Endothelial cell of umbilical vein (primary cell): Measurements from ENCODE around the gene EPB41L4B. TPM values are rescaled to one million over a fixed set of nuclear protein-coding genes. Genes with fewer than 3 reads are reported as not detected.

Experiments
- BruUV-seq: library from RNA; stranded (reverse); fragments of 400-500 nt; replicated peaks from 2 replicates; lab custom pipeline; 2021; lab: Mats Ljungman, UMichigan
- CTCF ChIA-PET: fragments of 300-600, 350-600 bp; sonication (Branson Sonifier 250); formaldehyde crosslinking; loops from one replicate; lab custom pipeline; 2021; ENCODE audit warnings: antibody characterized with exemption, inconsistent platforms; lab: Charles Lee
- POLR2A ChIA-PET: fragments of 300-600, 350-600 bp; sonication (Branson Sonifier 250); formaldehyde crosslinking; loops from one replicate; lab custom pipeline; 2021; ENCODE audit warnings: antibody characterized with exemption, inconsistent platforms; lab: Charles Lee
- DNase-seq: peaks from one replicate; pipeline ENCODE4 v3.0.0-alpha.2; 2011; ENCODE audit warnings: low read depth, low spot score
- FAIRE-seq: peaks from 2 replicates; lab custom pipeline; 2011; peaks lifted over from hg19 to GRCh38; lab: Jason Lieb, UNC
- H2AFZ ChIP-seq: 2 replicates; pipeline ENCODE4 v1.6.0; 2012; ENCODE audit warnings: low read depth, low read length, control low read depth, inconsistent platforms
- H3K27ac ChIP-seq: 2 replicates; pipeline ENCODE4 v1.5.1; 2011; ENCODE audit warnings: low read depth, mild to moderate bottlenecking, control low read depth, low read length, moderate library complexity; ENCODE audit not compliant: insufficient read depth
- H3K27me3 ChIP-seq, 2 experiments: 2 replicates each; pipeline versions ENCODE4 v1.6.0 to v1.6.1; 2011; ENCODE audit warnings: low read length in 2 of 2, mixed read lengths in 1 of 2; ENCODE audit not compliant: control insufficient read depth in 2 of 2, insufficient read depth in 2 of 2
- H3K36me3 ChIP-seq, 2 experiments: 2 replicates in 1 of 2; 3 replicates in 1 of 2; pipeline ENCODE4 v1.5.1; 2011; ENCODE audit warnings: low read length in 2 of 2, mild to moderate bottlenecking in 1 of 2, moderate library complexity in 1 of 2; ENCODE audit not compliant: control insufficient read depth in 2 of 2, insufficient read depth in 2 of 2; ENCODE audit errors: extremely low read depth in 1 of 2
- H3K4me1 ChIP-seq: 3 replicates; pipeline ENCODE4 v1.5.1; 2011; ENCODE audit warnings: mild to moderate bottlenecking, low read length; ENCODE audit not compliant: control insufficient read depth, insufficient read depth; ENCODE audit errors: extremely low read depth
- H3K4me2 ChIP-seq: 2 replicates; pipeline ENCODE4 v1.6.1; 2011; ENCODE audit warnings: low read length, control low read depth, mixed read lengths; ENCODE audit not compliant: insufficient read depth
- H3K4me3 ChIP-seq, 3 experiments: fragments of 200-600 bp in 1 of 3; sonication (generic), shearing (Covaris generic) in 1 of 3; replicated peaks in 1 of 3; 2 replicates each; pipeline ENCODE4 v1.5.1; 2011 to 2016; ENCODE audit warnings: control low read depth in 3 of 3, low read length in 3 of 3, mild to moderate bottlenecking in 2 of 3, inconsistent platforms in 1 of 3, low read depth in 1 of 3, moderate library complexity in 1 of 3; ENCODE audit not compliant: insufficient read depth in 1 of 3
- H3K79me2 ChIP-seq: 2 replicates; pipeline ENCODE4 v1.6.0; 2012; ENCODE audit warnings: low read length, inconsistent platforms; ENCODE audit not compliant: control insufficient read depth, insufficient read depth
- H3K9ac ChIP-seq: replicated peaks from 2 replicates; pipeline ENCODE3; 2011; ENCODE audit warnings: low read length, control low read depth; ENCODE audit not compliant: insufficient read depth; ENCODE audit errors: extremely low read depth
- H3K9me1 ChIP-seq: replicated peaks from 3 replicates; pipeline ENCODE4 v1.6.0; 2011; ENCODE audit warnings: mild to moderate bottlenecking, low read length; ENCODE audit not compliant: control insufficient read depth, insufficient read depth; ENCODE audit errors: extremely low read depth
- H3K9me3 ChIP-seq: replicated peaks from 2 replicates; pipeline ENCODE4 v1.5.1; 2012; ENCODE audit warnings: low read length, inconsistent platforms; ENCODE audit not compliant: control insufficient read depth, insufficient read depth
- H4K20me1 ChIP-seq: replicated peaks from 2 replicates; pipeline ENCODE3; 2011; ENCODE audit warnings: mild to moderate bottlenecking, low read length; ENCODE audit not compliant: control insufficient read depth, insufficient read depth; ENCODE audit errors: extremely low read depth
- CTCF ChIP-seq, 2 donors: IDR thresholded peaks; 1 replicate in 1 of 2; 2 replicates in 1 of 2; pipeline ENCODE4 v1.5.1; 2011; ENCODE audit warnings: low read length in 2 of 2, mild to moderate bottlenecking in 2 of 2, moderate library complexity in 2 of 2, control low read depth in 1 of 2, inconsistent platforms in 1 of 2, low read depth in 1 of 2; ENCODE audit not compliant: insufficient read depth in 1 of 2; ENCODE audit errors: extremely low read depth in 1 of 2
- EZH2 ChIP-seq: IDR thresholded peaks from 2 replicates; pipeline ENCODE4 v1.6.1; 2012; ENCODE audit warnings: borderline replicate concordance, low read depth, mild to moderate bottlenecking, moderate library complexity, low read length, inconsistent platforms; ENCODE audit not compliant: severe bottlenecking
- FOS ChIP-seq: IDR thresholded peaks from 2 replicates; pipeline ENCODE4 v1.6.1; 2011; ENCODE audit warnings: mild to moderate bottlenecking, low read length, moderate library complexity, borderline replicate concordance; ENCODE audit not compliant: insufficient read depth
- GATA2 ChIP-seq: IDR thresholded peaks from 2 replicates; pipeline ENCODE4 v1.7.0; 2011; ENCODE audit warnings: low read depth, mild to moderate bottlenecking, moderate library complexity, mixed read lengths, low read length; ENCODE audit not compliant: insufficient read length, insufficient read depth
- JUN ChIP-seq: IDR thresholded peaks from 2 replicates; pipeline ENCODE4 v1.6.1; 2011; ENCODE audit warnings: borderline replicate concordance, low read depth; ENCODE audit not compliant: insufficient read length, insufficient read depth
- MAX ChIP-seq: IDR thresholded peaks from 2 replicates; pipeline ENCODE4 v1.6.1; 2011; ENCODE audit not compliant: insufficient read depth, insufficient read length
- MYC ChIP-seq: IDR thresholded peaks from one replicate; pipeline ENCODE4 v1.6.1; 2011; ENCODE audit warnings: mild to moderate bottlenecking, low read depth, low read length
- POLR2A ChIP-seq: IDR thresholded peaks from 2 replicates; pipeline ENCODE4 v1.6.1; 2012; ENCODE audit warnings: low read depth, mild to moderate bottlenecking, control low read depth, low read length
- POLR2AphosphoS5 ChIP-seq: IDR thresholded peaks from 2 replicates; pipeline ENCODE4 v1.6.1; 2012; ENCODE audit warnings: low read depth, mild to moderate bottlenecking, control low read depth, low read length, moderate library complexity; ENCODE audit not compliant: insufficient read depth
- dilution Hi-C: fragments of 300-500 bp; cut with MboI; formaldehyde crosslinking; loops from one replicate; pipeline ENCODE4 v1.15.0; 2019; ENCODE audit warnings: low sequenced_read_pairs; ENCODE audit not compliant: extremely low pct_ligation_motif_present
- intact Hi-C: fragments of 100-400 bp; cut with micrococcal nuclease; formaldehyde crosslinking; loops from one replicate; pipeline ENCODE4 v1.10.0; 2022
- polyA plus RNA-seq, 4 experiments: library from polyadenylated mRNA; depleted of rRNA in 3 of 4; stranded (reverse) in 3 of 4; unstranded in 1 of 4; fragments of >200 nt; gene quantifications; 2 replicates each; pipeline versions ENCODE4 v1.2.1 to v1.2.3, GENCODE V29; 2011 to 2012; ENCODE audit warnings: missing spikeins in 1 of 4
- total RNA-seq: library from RNA; stranded (reverse); gene quantifications from 2 replicates; pipeline ENCODE4 v1.2.3, GENCODE V29; 2021

EPB41L4B gene
- total and polyA plus RNA-seq, 2 donors (not counting 3 experiments of a cell fraction or from before 2014, with no cell fraction given): 0.10 to 0.15 TPM

- dilution Hi-C loops (no loop called here), intact Hi-C loops (no loop called here)
- Histone ChIP-seq H3K4me1 (no peaks in the 10 kb centered on the region), H3K27ac (no peak overlapping the region), H3K36me3 (no peaks in the 10 kb centered on the region), H3K4me2 (no peak overlapping the region), H4K20me1 (no peaks in the 10 kb centered on the region), H3K27me3 (peaks cover 0 to 3% of the 10 kb centered on the region in 2 experiments), H2AFZ (no peak overlapping the region), H3K4me3 (no peak overlapping the region), H3K9me1 (no peaks in the 10 kb centered on the region), H3K79me2 (no peaks in the 10 kb centered on the region), H3K9ac (no peak overlapping the region), H3K9me3 (no peaks in the 10 kb centered on the region)
- BruUV-seq: no TSS peak
- CTCF ChIA-PET: interaction anchor here (0.6 to 0.7 kb wide), 3 partner anchors 22 to 409 kb away, joined by 3 to 6 read pairs (median 4); no protein-coding TSS in a partner anchor
- POLR2A ChIA-PET: no interaction called here
- no peak for DNase-seq
- TF ChIP-seq CTCF (IDR thresholded peaks at IDR 0.05; ENCODE audit: extremely low read depth in 1 of 2, insufficient read depth in 1 of 2, low read depth in 1 of 2, low read length in 2 of 2): no peak
- no peak for TF ChIP-seq FOS
- no peak for TF ChIP-seq POLR2A
- TF ChIP-seq GATA2: no peak
- no peak for TF ChIP-seq MYC
- no peak for TF ChIP-seq EZH2
- TF ChIP-seq POLR2AphosphoS5: no peak
- TF ChIP-seq JUN: no peak
- TF ChIP-seq MAX: no peak
- FAIRE-seq: no peak
These were observed 13.2 kb downstream of the EPB41L4B start for GRCh38 chr9:109307380-109308240.
